SIG-M5 treated with dmso at 0.1 percent for 504 hours (cell line): ENCODE results near the gene RPP25L.
"Not testable (repeated sequence)": the region's sequence is repeated elsewhere in the genome, so short reads cannot be mapped to it uniquely, and the experiment has no call there.

Source experiments
- DNase-seq: peaks from one replicate; lab custom pipeline; 2025; ENCODE audit not compliant: unreplicated experiment; lab: John Stamatoyannopoulos, UW

RPP25L gene

GRCh38 chr9:34611811-34612787 is at the start of gene RPP25L:
TSS of gene RPP25L (minus strand) at chr9:34612097. CDS start at chr9:34611296, 801 bp downstream.
- peak; percentile 74 for DNase-seq

GRCh38 chr9:34659592-34660253 is 47.8 kb upstream of the RPP25L start:
- no peak for DNase-seq

GRCh38 chr9:34658461-34658860 is 46.6 kb upstream of the RPP25L start:
- no peak for DNase-seq

- no peak for DNase-seq
Measured at GRCh38 chr9:34656992-34657391, 45.1 kb upstream of the RPP25L start.

GRCh38 chr9:34655394-34655793 is 43.5 kb upstream of the RPP25L start:
- DNase-seq, result no peak

- DNase-seq, result no peak
Measured at GRCh38 chr9:34654323-34655051, 42.6 kb upstream of the RPP25L start.

- DNase-seq, result no peak
Measured at GRCh38 chr9:34653151-34654072, 41.5 kb upstream of the RPP25L start.

- no peak for DNase-seq
Measured at GRCh38 chr9:34652602-34653000, 40.7 kb upstream of the RPP25L start.

- DNase-seq, result no peak
Measured at GRCh38 chr9:34651876-34652601, 40.1 kb upstream of the RPP25L start, which contains the start of gene IL11RA. TSS of gene IL11RA (plus strand) at chr9:34652185. CDS start at chr9:34655218, 3,033 bp downstream.

GRCh38 chr9:34651321-34651720 is 39.4 kb upstream of the RPP25L start:
- no peak for DNase-seq

- no peak for DNase-seq
Measured at GRCh38 chr9:34650816-34651215, 38.9 kb upstream of the RPP25L start.

- DNase-seq, result no peak
Measured at GRCh38 chr9:34648673-34649072, 36.8 kb upstream of the RPP25L start.

- DNase-seq, result no peak
Measured at GRCh38 chr9:34647651-34648050, 35.8 kb upstream of the RPP25L start.

GRCh38 chr9:34647084-34647403 is 35.1 kb upstream of the RPP25L start:
- DNase-seq, result no peak

- DNase-seq, result peak; percentile 83
Measured at GRCh38 chr9:34646211-34647083, 34.5 kb upstream of the RPP25L start, which contains the start of gene GALT. TSS of gene GALT (plus strand) at chr9:34646675. CDS start at chr9:34646705, 30 bp downstream.

GRCh38 chr9:34644766-34645314 is 32.9 kb upstream of the RPP25L start:
- DNase-seq, result no peak

GRCh38 chr9:34642679-34643078 is 30.8 kb upstream of the RPP25L start:
- DNase-seq, result no peak

GRCh38 chr9:34639322-34639721 is 27.4 kb upstream of the RPP25L start:
- DNase-seq, result not testable (repeated sequence)

GRCh38 chr9:34638138-34638445 is 26.2 kb upstream of the RPP25L start:
- DNase-seq, result no peak
